Glutamatergic neuron (in vitro differentiated cells): ENCODE data around the gene ELL2. TPM values are rescaled to one million over a fixed set of nuclear protein-coding genes. Genes with fewer than 3 reads are reported as not detected.

ENCODE experiments used
- DNase-seq: peaks from one replicate; pipeline ENCODE4 v3.0.0; 2022
- H3K27ac Mint-ChIP-seq: one replicate; pipeline ENCODE4 v1.8.0; 2020; ENCODE audit warnings: mild to moderate bottlenecking, mixed read lengths, inconsistent platforms; ENCODE audit not compliant: unreplicated experiment
- H3K27me3 Mint-ChIP-seq: one replicate; pipeline ENCODE4 v1.8.0; 2020; ENCODE audit warnings: mild to moderate bottlenecking, moderate library complexity, mixed read lengths, inconsistent platforms; ENCODE audit not compliant: unreplicated experiment
- H3K36me3 Mint-ChIP-seq: one replicate; pipeline ENCODE4 v1.8.0; 2020; ENCODE audit warnings: mild to moderate bottlenecking, mixed read lengths, inconsistent platforms; ENCODE audit not compliant: unreplicated experiment
- H3K4me1 Mint-ChIP-seq: one replicate; pipeline ENCODE4 v1.8.0; 2020; ENCODE audit warnings: mild to moderate bottlenecking, low read depth, mixed read lengths, inconsistent platforms; ENCODE audit not compliant: unreplicated experiment
- H3K4me3 Mint-ChIP-seq: one replicate; pipeline ENCODE4 v1.8.0; 2020; ENCODE audit warnings: mild to moderate bottlenecking, mixed read lengths, inconsistent platforms; ENCODE audit not compliant: unreplicated experiment
- H3K9me3 Mint-ChIP-seq: one replicate; pipeline ENCODE4 v1.8.0; 2020; ENCODE audit warnings: mild to moderate bottlenecking, moderate library complexity, mixed read lengths, inconsistent platforms; ENCODE audit not compliant: unreplicated experiment
- CTCF ChIP-seq: fragments of 200-600 bp; sonication (generic); IDR thresholded peaks from one replicate; pipeline ENCODE4 v1.5.0; 2021; ENCODE audit not compliant: partially characterized antibody, unreplicated experiment
- long read RNA-seq: library from polyadenylated mRNA; unstranded; transcript quantifications from one replicate; pipeline ENCODE4 v2.0.0, GENCODE V29; 2020; ENCODE audit not compliant: unreplicated experiment
- total RNA-seq: library from RNA; stranded (reverse); fragmentation: NEBNext Ultra II Directional; extraction: Animal tissue kit (Norgen Biotek cat#: 25700); gene quantifications from one replicate; pipeline ENCODE4 v1.2.1, GENCODE V29; 2021; ENCODE audit not compliant: unreplicated experiment

ELL2 gene
- total RNA-seq = 97.0 TPM
- long read RNA-seq, partial matches to known transcripts = 0 of 1 reads
- long read RNA-seq, other reads (novel, unspliced or antisense) = 1 of 1 reads

GRCh38 chr5:95961617-95962474 lies at the start of gene ELL2:
TSS of gene ELL2 (minus strand) at chr5:95961851. CDS start at chr5:95961721, 130 bp downstream.
- H3K9me3 Mint-ChIP-seq = peaks cover 24% of the 10 kb centered on the region
- peak; percentile 98 for DNase-seq

GRCh38 chr5:96008987-96009647 lies 47.5 kb upstream of the ELL2 start:
- H3K27ac Mint-ChIP-seq = no peak overlapping the region
- H3K9me3 Mint-ChIP-seq = no peaks in the 10 kb centered on the region
- H3K4me3 Mint-ChIP-seq = no peak overlapping the region
- no peaks in the 10 kb centered on the region for H3K27me3 Mint-ChIP-seq
- no peaks in the 10 kb centered on the region for H3K36me3 Mint-ChIP-seq
- no peak for TF ChIP-seq CTCF
- DNase-seq = no peak
- H3K4me1 Mint-ChIP-seq = no peaks in the 10 kb centered on the region

More at GRCh38 chr5:95961617-95962474, at the start of gene ELL2:
- no peak for TF ChIP-seq CTCF
- Mint-ChIP-seq H3K27me3 (peaks cover 19% of the 10 kb centered on the region), H3K36me3 (no peaks in the 10 kb centered on the region), H3K27ac (peak within 1 kb of the TSS; percentile 89), H3K4me3 (peak within 1 kb of the TSS; percentile 98), H3K4me1 (peaks cover 20% of the 10 kb centered on the region)

DNA sequence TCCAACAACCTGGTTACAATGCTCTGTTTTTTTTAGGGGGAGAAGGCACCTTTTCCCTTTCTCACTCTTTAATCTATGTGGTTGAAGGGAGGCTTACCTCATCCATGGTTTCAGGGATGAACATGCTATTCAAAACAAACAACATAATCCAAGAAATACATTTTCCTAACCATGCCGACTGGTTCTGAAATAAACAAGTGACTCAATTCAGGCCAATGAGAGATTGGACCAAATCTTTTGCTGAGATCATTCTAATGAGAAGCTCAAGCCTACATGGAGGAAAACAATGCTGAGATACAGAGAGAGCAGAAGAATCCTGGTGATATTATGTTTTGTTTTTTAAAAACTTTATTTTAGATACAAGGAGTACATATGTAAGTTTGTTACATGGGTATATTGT lies 46.8 kb upstream of the ELL2 start:
- no peak overlapping the region for H3K27ac Mint-ChIP-seq
- no peak overlapping the region for H3K4me3 Mint-ChIP-seq

GRCh38 chr5:96007051-96007450 lies 45.4 kb upstream of the ELL2 start:
- Mint-ChIP-seq H3K36me3 (no peaks in the 10 kb centered on the region), H3K4me3 (no peak overlapping the region), H3K27ac (no peak overlapping the region), H3K9me3 (no peaks in the 10 kb centered on the region), H3K4me1 (no peaks in the 10 kb centered on the region), H3K27me3 (no peaks in the 10 kb centered on the region)
- no peak for TF ChIP-seq CTCF
- no peak for DNase-seq

More for the DNA sequence above, 46.8 kb upstream of the ELL2 start:
- no peak for DNase-seq
- H3K4me1 Mint-ChIP-seq = no peaks in the 10 kb centered on the region
- H3K27me3 Mint-ChIP-seq = no peaks in the 10 kb centered on the region
- H3K9me3 Mint-ChIP-seq = no peaks in the 10 kb centered on the region
- TF ChIP-seq CTCF = no peak
- no peaks in the 10 kb centered on the region for H3K36me3 Mint-ChIP-seq
